HPDE6-E6E7 (cell line): ENCODE data around the gene APOBEC3H.

Experiments
- DNase-seq: peaks from one replicate; pipeline ENCODE4 v3.0.0; 2011; ENCODE audit warnings: missing footprints; ENCODE audit errors: extremely low spot score

APOBEC3H gene

DNA sequence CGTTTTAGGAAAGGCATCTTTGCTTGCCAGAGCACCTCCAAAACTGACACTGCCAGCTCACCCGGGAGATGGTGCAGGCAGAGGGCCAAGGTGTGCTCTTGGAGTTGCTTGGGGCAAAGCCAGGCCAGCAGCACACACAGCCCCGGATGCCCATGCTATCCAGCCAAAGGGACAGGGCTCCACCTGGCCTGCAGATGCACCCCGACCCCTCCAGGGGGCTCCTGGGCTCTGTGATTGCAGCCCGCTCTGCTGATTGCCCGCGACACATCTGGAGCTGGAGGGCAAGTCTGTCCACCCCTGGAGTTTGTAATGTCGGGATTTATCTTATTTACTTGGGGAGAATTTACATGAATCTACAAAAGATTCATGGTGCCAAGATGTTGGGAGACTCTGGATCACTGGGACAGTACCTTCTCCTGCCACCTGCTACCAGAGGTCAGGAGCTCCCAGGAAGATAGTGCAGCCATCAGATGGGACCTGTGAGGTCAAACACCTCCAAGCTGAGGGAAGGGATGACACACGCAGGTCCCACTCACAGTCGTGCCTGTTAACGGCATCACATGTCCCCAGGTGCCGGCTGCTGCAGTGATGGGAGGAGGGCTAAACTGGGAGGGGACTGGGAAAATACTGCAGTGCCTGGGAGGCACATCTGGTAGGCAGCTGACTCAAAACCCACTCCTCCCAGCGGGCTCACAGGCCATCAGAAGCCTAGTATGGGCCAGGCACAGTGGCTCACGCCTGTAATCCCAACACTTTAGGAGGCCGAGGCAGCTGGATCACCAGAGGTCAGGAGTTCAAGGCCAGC lies 38.2 kb downstream of the APOBEC3H start:
- no peak for DNase-seq

DNA sequence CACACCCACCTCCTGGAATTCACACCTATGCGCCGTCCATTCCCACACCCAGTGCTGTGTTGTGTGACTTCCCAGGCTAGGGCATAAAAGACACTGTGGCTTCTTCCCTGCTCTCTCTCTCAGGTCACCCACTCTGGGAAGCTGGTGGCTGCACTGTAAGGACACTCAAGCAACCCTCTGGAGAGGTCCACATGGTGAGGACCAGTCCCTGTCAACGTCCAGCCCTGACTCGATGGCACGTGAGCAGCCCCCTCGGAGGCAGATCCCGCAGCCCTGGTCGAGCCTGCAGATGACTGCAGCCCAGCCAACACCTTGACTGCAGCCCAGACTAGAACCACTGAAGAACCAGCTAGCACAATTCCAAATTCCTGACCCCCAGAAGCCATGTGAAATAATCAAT lies 39.3 kb downstream of the APOBEC3H start:
- no peak for DNase-seq

- no peak for DNase-seq
These were observed 41.4 kb downstream of the APOBEC3H start for GRCh38 chr22:39138357-39138997.

- no peak for DNase-seq
These were observed 42.9 kb downstream of the APOBEC3H start for GRCh38 chr22:39139933-39140332.

DNA sequence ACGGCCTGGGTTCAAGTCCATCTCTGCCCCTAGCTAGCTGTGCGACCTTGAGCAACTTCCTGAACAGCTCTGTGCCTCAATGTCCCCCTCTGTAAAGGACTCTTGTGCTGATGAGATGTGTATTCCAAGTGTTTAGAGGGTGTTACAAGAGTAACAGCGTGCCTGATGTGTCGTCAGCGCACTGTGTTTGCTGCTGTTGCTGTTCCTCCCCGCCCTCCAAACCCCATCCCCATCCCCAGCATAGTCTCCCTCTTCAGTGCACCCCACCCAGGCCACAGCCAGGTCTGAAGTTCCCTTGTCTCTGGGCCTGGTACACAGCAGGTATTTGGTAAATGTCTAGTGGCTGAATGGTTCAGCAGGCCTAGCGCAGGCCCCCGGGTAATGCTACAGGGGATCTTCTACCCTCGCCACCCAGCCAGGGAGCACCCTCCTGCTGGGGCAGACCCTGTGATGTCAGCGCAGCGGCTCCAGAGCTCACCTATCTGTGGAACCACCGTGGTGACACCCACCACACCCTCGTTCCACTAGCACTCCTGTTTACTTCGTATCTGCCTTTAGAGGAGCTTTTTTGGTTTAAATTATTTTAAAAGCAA lies 45.1 kb downstream of the APOBEC3H start:
- no peak for DNase-seq

- no peak for DNase-seq
These were observed 47.2 kb downstream of the APOBEC3H start for GRCh38 chr22:39144101-39144767.

DNA sequence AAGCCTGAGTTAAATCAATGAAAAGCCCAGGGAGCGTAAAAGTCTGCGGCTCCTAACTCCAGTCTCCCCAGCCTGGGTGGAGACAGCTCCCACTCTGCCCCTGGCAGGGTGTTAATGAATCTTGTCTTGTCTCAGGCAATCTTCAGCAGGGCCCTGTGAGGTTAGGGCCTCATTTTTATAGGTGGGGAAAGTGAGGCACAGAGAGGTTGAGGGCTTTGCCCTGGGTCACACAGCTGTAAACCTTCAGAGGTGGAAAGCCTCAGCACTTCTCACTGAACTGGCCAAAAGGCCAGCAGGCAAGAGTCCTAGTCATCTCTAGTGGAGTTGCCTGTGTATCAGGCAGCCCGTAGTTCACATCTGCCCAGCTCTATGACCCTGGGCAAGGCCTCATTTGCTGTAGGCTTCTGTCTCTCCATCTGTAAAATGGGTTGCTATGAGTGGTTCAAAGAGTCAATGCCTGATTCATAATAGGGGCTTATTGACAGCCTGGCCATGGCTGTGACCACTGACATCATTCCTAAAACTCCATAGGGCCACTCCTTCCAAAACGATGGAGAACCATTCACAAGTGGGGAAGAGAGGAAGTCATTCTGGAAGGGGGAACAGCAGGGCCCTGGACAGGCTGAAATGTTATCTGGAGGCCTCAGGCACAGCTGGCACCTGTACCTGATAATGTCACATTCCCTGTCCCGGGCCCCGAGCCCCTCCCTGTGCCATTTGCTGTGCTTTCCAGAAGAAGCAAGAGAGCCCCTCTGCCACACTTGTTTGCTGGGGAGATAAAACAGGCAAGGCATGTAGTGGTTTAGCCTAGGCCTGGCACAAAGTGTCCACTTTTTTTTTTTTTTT lies 49.4 kb downstream of the APOBEC3H start:
- no peak for DNase-seq

DNA sequence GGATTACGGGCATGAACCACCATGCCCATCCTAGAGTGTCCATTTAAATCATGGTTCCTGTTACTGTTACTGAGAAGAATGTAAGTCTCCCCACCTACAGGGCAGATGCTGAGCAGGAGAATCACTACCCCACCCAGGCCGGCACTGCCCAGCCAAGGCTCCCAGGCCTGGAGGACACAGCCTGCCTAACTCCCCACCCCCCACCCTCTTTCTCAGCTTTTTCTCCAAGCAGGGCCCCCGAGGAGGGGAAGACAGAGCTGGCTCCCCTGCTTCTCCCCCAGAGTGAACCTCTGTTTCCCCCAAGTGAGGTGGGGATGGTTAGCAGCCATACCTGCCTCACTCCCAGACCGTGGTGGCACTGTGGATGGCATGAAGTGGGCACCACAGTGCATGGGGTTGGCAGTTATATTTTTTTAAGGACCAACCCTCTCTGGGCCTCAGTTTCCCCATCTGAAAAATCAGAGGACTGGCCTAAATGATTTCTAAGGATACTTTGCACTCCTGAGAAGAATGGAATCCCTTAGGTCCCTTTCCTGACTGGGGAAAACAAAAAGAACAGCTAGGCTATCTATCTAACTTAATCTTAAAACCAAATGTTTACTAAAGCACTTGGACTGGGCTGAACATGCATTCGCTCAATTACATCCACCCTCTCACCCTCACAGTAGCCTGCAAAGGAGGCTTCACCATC lies 50.4 kb downstream of the APOBEC3H start:
- DNase-seq, result no peak

GRCh38 chr22:39148026-39148726 lies 51.1 kb downstream of the APOBEC3H start:
- no peak for DNase-seq

DNA sequence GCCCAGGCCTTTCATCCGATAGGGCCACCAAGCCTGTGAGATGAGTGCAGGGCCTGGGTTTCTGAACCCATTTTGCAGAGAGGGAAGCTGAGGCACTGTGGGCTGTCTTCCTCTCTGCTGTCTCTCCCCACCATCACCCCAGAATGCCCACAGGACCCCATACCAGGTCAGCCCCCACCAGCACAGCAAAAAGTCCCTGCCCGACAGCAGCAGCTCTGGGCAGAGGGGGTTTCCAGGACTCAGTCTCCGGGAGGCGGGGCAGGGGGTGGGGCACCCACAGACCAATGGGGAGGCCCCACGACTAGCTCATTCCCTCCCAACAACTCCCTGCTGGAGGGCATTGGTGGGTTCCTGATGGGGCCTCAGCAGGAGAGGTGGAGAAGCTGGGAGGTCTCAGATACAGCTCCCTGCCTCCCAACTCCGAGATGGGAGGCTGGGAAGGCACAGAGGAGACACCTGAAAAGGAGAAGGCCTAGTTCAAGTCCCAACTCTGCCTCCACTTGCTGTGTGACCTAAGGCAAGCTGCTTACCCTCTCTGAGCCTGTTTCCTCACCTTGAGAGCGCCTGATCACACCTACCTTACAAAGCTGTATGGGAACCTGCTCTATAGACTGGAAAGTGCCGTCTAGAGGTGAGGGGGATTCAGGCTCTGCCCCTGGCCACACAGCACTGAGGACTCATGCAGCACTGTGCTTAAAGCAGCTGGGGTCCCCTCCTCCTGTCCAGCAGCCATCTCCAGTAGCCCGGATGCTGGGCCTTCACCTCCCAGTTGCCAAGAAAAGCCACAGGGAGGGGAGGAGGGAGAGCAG lies 51.9 kb downstream of the APOBEC3H start:
- no peak for DNase-seq

GRCh38 chr22:39149915-39150847 lies 53.1 kb downstream of the APOBEC3H start:
- DNase-seq, result no peak

DNA sequence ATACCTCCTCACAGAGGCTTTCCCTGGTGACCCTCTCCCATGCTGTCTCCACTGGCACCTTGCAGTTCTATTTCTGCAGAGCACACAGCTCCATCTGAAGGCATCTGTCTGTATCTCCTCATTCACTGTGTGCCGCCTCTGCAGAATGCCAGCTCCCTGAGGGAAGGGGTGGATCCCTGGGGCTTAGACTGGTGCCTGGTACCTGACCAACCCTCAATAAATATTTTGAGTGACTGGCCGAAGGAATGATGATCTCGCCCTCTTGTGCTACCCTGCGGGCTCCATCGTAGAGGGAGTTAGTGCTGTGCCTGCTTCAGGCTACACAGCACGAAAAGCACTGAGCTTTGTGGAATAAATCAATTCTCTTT lies 53.8 kb downstream of the APOBEC3H start:
- DNase-seq, result no peak

- DNase-seq, result no peak
These were observed 54.4 kb downstream of the APOBEC3H start for GRCh38 chr22:39151329-39151975.

DNA sequence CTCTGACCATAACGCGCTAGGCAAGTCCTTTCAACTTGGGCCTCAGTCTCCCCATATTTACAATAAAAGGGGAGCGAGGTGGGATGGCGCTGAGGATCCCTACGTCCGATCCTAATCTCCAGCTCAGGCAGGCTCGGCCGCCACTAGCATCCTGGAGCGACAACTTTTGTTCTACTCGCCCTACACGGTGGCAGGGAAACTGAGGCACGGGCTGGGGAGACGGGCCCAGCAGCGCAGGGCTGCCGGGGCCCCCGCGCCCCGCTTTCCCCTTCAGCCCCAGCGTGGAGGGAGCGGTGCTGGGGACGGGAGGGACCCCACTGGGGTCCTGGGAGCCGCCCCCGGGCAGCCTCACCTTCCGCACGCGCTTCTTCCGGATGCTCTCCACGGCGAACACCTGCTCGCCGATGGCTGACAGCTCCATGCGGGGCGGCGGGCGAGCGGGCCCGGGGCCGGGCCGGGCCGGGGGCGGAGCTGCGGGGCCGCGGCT lies 55.0 kb downstream of the APOBEC3H start:
- DNase-seq, result no peak

DNA sequence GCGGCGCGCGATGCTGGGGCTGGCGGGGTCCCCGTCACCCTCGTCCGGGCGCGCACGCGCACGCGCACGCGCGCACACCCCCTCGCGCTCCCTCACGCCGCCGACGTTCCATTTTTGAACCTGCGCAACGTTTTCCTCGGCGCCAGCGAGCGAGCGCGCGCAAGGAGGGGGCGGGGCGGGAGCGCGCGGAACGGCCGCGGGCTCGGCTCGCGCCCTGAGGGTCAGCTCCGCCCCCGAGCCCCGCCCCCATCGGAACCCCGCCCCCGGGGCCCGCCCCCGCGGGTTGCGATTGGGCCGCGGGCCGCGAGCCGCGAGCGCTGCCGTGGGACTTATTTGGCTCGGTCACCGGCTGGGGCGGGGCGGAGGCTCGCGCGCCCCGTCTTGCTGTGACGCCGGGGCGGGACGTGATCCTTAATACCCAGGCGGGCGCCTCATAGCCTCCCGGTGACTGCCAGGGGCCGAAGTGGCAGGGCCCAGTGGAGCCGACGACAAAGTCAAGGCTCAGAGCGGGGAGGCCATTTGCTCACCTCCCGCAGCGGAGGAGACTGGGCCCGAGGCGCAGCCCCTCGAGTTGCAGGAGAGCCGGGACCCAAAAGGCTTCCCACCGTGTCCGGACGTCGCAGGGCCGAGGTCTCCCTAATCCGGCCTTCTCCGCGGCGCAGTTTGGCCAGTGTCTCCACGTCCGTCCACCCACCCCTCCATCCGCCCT lies 55.6 kb downstream of the APOBEC3H start, which contains the start of gene CBX7:
CBX7 (minus strand) TSS at position 170 of the 709 bp plus-strand sequence. CDS start 236 bp downstream, outside the sequence.
- DNase-seq, result peak; percentile 85

DNA sequence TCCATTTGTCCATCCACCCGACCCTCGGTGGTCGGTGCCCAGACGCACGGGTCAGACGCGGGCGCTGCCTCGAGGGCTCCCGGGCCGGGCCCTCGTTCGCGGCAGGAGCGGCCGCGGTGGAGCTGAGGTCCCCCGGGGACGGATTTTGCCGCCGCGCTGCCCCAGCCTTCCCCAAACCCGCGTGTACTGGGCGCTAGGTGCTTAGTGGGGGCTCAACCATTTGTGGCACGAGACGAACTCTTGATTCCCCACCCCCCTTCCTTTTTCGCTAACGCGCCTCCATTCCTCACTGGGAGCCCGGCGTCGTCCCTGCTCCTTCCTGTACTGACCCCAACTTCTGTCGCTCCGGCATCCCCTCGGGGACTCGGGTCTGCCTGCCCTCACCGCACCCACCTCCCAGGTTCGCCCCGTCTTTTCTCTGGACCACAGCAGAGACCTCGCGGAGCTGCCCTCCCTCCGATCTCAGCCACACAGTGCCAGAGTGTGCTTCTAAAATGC lies 56.2 kb downstream of the APOBEC3H start:
- no peak for DNase-seq
